Activated naive CD4-positive, alpha-beta T cell treated with anti-CD3 and anti-CD28 coated beads, Interleukin-2, amount 50 U/mL, for 24 hours (primary cell): Measurements from ENCODE around the gene MSI2.
A peak's percentile ranks its signal among the peaks of the same experiment; 100 is the strongest.

Source experiments
- H3K27ac Mint-ChIP-seq: one replicate; pipeline ENCODE4 v1.8.0; 2021; ENCODE audit warnings: mild to moderate bottlenecking, mixed read lengths
- H3K27me3 Mint-ChIP-seq: one replicate; pipeline ENCODE4 v1.8.0; 2021; ENCODE audit warnings: mixed read lengths
- H3K36me3 Mint-ChIP-seq: one replicate; pipeline ENCODE4 v1.8.0; 2021; ENCODE audit warnings: mixed read lengths
- H3K4me1 Mint-ChIP-seq: one replicate; pipeline ENCODE4 v1.8.0; 2021; ENCODE audit warnings: mixed read lengths
- H3K4me3 Mint-ChIP-seq: one replicate; pipeline ENCODE4 v1.8.0; 2021; ENCODE audit warnings: mild to moderate bottlenecking, mixed read lengths
- H3K9me3 Mint-ChIP-seq: one replicate; pipeline ENCODE4 v1.8.0; 2021; ENCODE audit warnings: mixed read lengths

MSI2 gene

GRCh38 chr17:57257895-57258851, 1.9 kb downstream of the MSI2 start:
- Mint-ChIP-seq H3K4me1 (peaks cover 70% of the 10 kb centered on the region), H3K4me3 (peak overlapping the region; percentile 90), H3K9me3 (no peaks in the 10 kb centered on the region), H3K36me3 (peaks cover 13% of the 10 kb centered on the region), H3K27me3 (no peaks in the 10 kb centered on the region), H3K27ac (peak overlapping the region; percentile 91)

- Mint-ChIP-seq H3K9me3 (no peaks in the 10 kb centered on the region), H3K4me3 (peak overlapping the region; percentile 90), H3K36me3 (peaks cover 20% of the 10 kb centered on the region), H3K27me3 (no peaks in the 10 kb centered on the region), H3K4me1 (peaks cover 75% of the 10 kb centered on the region), H3K27ac (no peak overlapping the region)
Measured at GRCh38 chr17:57259306-57259705, 3.0 kb downstream of the MSI2 start.

GRCh38 chr17:57259817-57260216, 3.5 kb downstream of the MSI2 start:
- peaks cover 74% of the 10 kb centered on the region for H3K4me1 Mint-ChIP-seq
- H3K27me3 Mint-ChIP-seq = no peaks in the 10 kb centered on the region
- H3K27ac Mint-ChIP-seq = no peak overlapping the region
- H3K4me3 Mint-ChIP-seq = peak overlapping the region; percentile 90
- peaks cover 20% of the 10 kb centered on the region for H3K36me3 Mint-ChIP-seq
- H3K9me3 Mint-ChIP-seq = no peaks in the 10 kb centered on the region

- peaks cover 71% of the 10 kb centered on the region for H3K4me1 Mint-ChIP-seq
- H3K4me3 Mint-ChIP-seq = peak overlapping the region; percentile 12
- H3K9me3 Mint-ChIP-seq = no peaks in the 10 kb centered on the region
- no peaks in the 10 kb centered on the region for H3K27me3 Mint-ChIP-seq
- H3K36me3 Mint-ChIP-seq = peaks cover 20% of the 10 kb centered on the region
- H3K27ac Mint-ChIP-seq = no peak overlapping the region
Measured at GRCh38 chr17:57260325-57261083, 4.2 kb downstream of the MSI2 start.

GRCh38 chr17:57261084-57261461, 4.8 kb downstream of the MSI2 start:
- Mint-ChIP-seq H3K27ac (no peak overlapping the region), H3K4me1 (peaks cover 69% of the 10 kb centered on the region), H3K4me3 (peak overlapping the region; percentile 5), H3K36me3 (peaks cover 20% of the 10 kb centered on the region), H3K27me3 (no peaks in the 10 kb centered on the region), H3K9me3 (no peaks in the 10 kb centered on the region)

GRCh38 chr17:57262557-57262956, 6.2 kb downstream of the MSI2 start:
- no peak overlapping the region for H3K4me3 Mint-ChIP-seq
- H3K36me3 Mint-ChIP-seq = peaks cover 20% of the 10 kb centered on the region
- H3K27ac Mint-ChIP-seq = no peak overlapping the region
- peaks cover 70% of the 10 kb centered on the region for H3K4me1 Mint-ChIP-seq
- H3K9me3 Mint-ChIP-seq = no peaks in the 10 kb centered on the region
- no peaks in the 10 kb centered on the region for H3K27me3 Mint-ChIP-seq

GRCh38 chr17:57264250-57264649, 7.9 kb downstream of the MSI2 start:
- peaks cover 67% of the 10 kb centered on the region for H3K4me1 Mint-ChIP-seq
- H3K9me3 Mint-ChIP-seq = no peaks in the 10 kb centered on the region
- no peak overlapping the region for H3K27ac Mint-ChIP-seq
- H3K27me3 Mint-ChIP-seq = no peaks in the 10 kb centered on the region
- peaks cover 22% of the 10 kb centered on the region for H3K36me3 Mint-ChIP-seq
- H3K4me3 Mint-ChIP-seq = no peak overlapping the region

- peaks cover 67% of the 10 kb centered on the region for H3K4me1 Mint-ChIP-seq
- peaks cover 25% of the 10 kb centered on the region for H3K36me3 Mint-ChIP-seq
- H3K9me3 Mint-ChIP-seq = no peaks in the 10 kb centered on the region
- no peak overlapping the region for H3K4me3 Mint-ChIP-seq
- H3K27ac Mint-ChIP-seq = no peak overlapping the region
- H3K27me3 Mint-ChIP-seq = no peaks in the 10 kb centered on the region
Measured at GRCh38 chr17:57264776-57265175, 8.5 kb downstream of the MSI2 start.

- Mint-ChIP-seq H3K9me3 (no peaks in the 10 kb centered on the region), H3K4me3 (no peak overlapping the region), H3K36me3 (peaks cover 26% of the 10 kb centered on the region), H3K27ac (no peak overlapping the region), H3K4me1 (peaks cover 67% of the 10 kb centered on the region), H3K27me3 (no peaks in the 10 kb centered on the region)
Measured at GRCh38 chr17:57266902-57267311, 10.6 kb downstream of the MSI2 start.

- H3K27ac Mint-ChIP-seq = no peak overlapping the region
- no peak overlapping the region for H3K4me3 Mint-ChIP-seq
- no peaks in the 10 kb centered on the region for H3K27me3 Mint-ChIP-seq
- peaks cover 59% of the 10 kb centered on the region for H3K4me1 Mint-ChIP-seq
- no peaks in the 10 kb centered on the region for H3K9me3 Mint-ChIP-seq
- H3K36me3 Mint-ChIP-seq = peaks cover 21% of the 10 kb centered on the region
Measured at GRCh38 chr17:57268181-57268580, 11.9 kb downstream of the MSI2 start.

GRCh38 chr17:57269052-57269451, 12.7 kb downstream of the MSI2 start:
- H3K27me3 Mint-ChIP-seq = no peaks in the 10 kb centered on the region
- no peak overlapping the region for H3K4me3 Mint-ChIP-seq
- H3K9me3 Mint-ChIP-seq = no peaks in the 10 kb centered on the region
- peaks cover 51% of the 10 kb centered on the region for H3K4me1 Mint-ChIP-seq
- no peak overlapping the region for H3K27ac Mint-ChIP-seq
- peaks cover 15% of the 10 kb centered on the region for H3K36me3 Mint-ChIP-seq

- H3K36me3 Mint-ChIP-seq = peaks cover 16% of the 10 kb centered on the region
Measured at GRCh38 chr17:57269598-57270255, 13.4 kb downstream of the MSI2 start.

GRCh38 chr17:57270801-57271245, 14.5 kb downstream of the MSI2 start:
- H3K4me3 Mint-ChIP-seq = no peak overlapping the region
- H3K36me3 Mint-ChIP-seq = peaks cover 19% of the 10 kb centered on the region
- no peaks in the 10 kb centered on the region for H3K27me3 Mint-ChIP-seq
- peak overlapping the region; percentile 69 for H3K27ac Mint-ChIP-seq
- no peaks in the 10 kb centered on the region for H3K9me3 Mint-ChIP-seq
- peaks cover 55% of the 10 kb centered on the region for H3K4me1 Mint-ChIP-seq

More at GRCh38 chr17:57269598-57270255, 13.4 kb downstream of the MSI2 start:
- Mint-ChIP-seq H3K27ac (no peak overlapping the region), H3K4me3 (no peak overlapping the region), H3K4me1 (peaks cover 50% of the 10 kb centered on the region), H3K27me3 (no peaks in the 10 kb centered on the region), H3K9me3 (no peaks in the 10 kb centered on the region)

GRCh38 chr17:57271821-57272220, 15.5 kb downstream of the MSI2 start:
- Mint-ChIP-seq H3K4me3 (no peak overlapping the region), H3K27ac (no peak overlapping the region), H3K9me3 (no peaks in the 10 kb centered on the region), H3K36me3 (peaks cover 21% of the 10 kb centered on the region), H3K4me1 (peaks cover 59% of the 10 kb centered on the region), H3K27me3 (no peaks in the 10 kb centered on the region)

GRCh38 chr17:57273490-57273889, 17.2 kb downstream of the MSI2 start:
- no peak overlapping the region for H3K27ac Mint-ChIP-seq
- peaks cover 63% of the 10 kb centered on the region for H3K4me1 Mint-ChIP-seq
- H3K27me3 Mint-ChIP-seq = no peaks in the 10 kb centered on the region
- no peaks in the 10 kb centered on the region for H3K9me3 Mint-ChIP-seq
- H3K36me3 Mint-ChIP-seq = peaks cover 17% of the 10 kb centered on the region
- H3K4me3 Mint-ChIP-seq = no peak overlapping the region
